PC-3 (cell line): Measurements from ENCODE around the gene SLC8A2.

Experiments used
- EZH2 ChIP-seq: fragments of 300-600 bp; sonication (generic); IDR thresholded peaks from one replicate; pipeline ENCODE4 v1.6.1; 2017; ENCODE audit warnings: antibody characterized with exemption, mild to moderate bottlenecking, low read length; ENCODE audit not compliant: unreplicated experiment
- EZH2phosphoT487 ChIP-seq: fragments of 300-600 bp; sonication (generic); IDR thresholded peaks from 2 replicates; pipeline ENCODE4 v1.6.1; 2018; ENCODE audit warnings: mild to moderate bottlenecking, antibody characterized with exemption, low read length, borderline replicate concordance
- TF ChIP-seq, protein P1 (sequence below): fragments of 300-600 bp; sonication (generic); conservative IDR thresholded peaks from 2 replicates; pipeline ENCODE4 v1.5.1; 2017; ENCODE audit warnings: antibody characterized with exemption, low read depth, mild to moderate bottlenecking, low read length

DNA sequence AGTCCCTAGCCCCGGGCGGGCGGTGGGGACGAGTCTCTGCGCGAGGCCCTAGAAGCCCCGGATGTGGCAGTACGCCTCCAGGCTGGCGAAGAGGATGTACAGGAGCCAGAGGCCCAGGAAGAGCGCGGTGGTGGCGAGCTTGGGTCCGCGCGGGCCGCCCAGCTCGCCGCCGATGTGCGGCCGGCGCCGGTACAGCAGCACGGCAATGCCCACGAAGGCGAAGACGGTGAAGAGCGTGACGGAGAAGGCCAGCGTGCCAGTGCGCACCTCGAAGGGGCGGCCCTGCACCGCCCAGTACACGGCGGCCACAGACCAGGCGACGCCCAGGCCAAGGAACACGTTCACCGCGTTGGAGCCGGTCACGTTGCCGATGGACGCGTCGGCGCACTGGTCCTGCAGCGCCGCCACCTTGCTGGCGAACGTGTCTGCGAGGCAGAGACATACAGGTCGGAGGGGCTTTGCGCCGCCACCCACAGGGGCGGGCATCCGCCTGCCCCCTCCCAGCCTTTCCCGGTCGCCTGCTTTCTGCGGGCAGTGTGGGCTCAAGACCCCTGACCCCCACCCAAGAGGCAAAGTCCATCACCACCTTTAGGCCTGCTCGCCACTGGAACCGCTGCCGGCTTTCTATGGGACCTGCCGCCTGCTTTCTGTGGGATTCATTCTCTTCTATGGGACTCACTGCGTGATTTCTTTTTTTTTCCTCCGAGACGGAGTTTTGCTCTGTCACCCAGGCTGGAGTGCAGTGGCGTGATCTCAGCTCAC, 41.5 kb downstream of the SLC8A2 start:
- TF ChIP-seq, protein P1, sequence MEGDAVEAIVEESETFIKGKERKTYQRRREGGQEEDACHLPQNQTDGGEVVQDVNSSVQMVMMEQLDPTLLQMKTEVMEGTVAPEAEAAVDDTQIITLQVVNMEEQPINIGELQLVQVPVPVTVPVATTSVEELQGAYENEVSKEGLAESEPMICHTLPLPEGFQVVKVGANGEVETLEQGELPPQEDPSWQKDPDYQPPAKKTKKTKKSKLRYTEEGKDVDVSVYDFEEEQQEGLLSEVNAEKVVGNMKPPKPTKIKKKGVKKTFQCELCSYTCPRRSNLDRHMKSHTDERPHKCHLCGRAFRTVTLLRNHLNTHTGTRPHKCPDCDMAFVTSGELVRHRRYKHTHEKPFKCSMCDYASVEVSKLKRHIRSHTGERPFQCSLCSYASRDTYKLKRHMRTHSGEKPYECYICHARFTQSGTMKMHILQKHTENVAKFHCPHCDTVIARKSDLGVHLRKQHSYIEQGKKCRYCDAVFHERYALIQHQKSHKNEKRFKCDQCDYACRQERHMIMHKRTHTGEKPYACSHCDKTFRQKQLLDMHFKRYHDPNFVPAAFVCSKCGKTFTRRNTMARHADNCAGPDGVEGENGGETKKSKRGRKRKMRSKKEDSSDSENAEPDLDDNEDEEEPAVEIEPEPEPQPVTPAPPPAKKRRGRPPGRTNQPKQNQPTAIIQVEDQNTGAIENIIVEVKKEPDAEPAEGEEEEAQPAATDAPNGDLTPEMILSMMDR, result no peak
- no peak for TF ChIP-seq EZH2phosphoT487
- TF ChIP-seq EZH2, result no peak
